ENCODE results near the gene CACNA1C.

The CACNA1C gene

GRCh38 chr12:2208837-2209635 is 156.2 kb downstream of the CACNA1C start:
- peaks cover 0 to 3% (median 0%) of the 10 kb centered on the region in 5 donors for H3K4me1 ChIP-seq (ENCODE audit: control insufficient read depth in 5 of 5, insufficient read depth in 5 of 5, low read length in 5 of 5)

GRCh38 chr12:2211119-2211518 is 158.3 kb downstream of the CACNA1C start:
- H3K27me3 ChIP-seq (ENCODE audit: control insufficient read depth in 5 of 5, insufficient read depth in 4 of 5, low read length in 5 of 5): peaks cover 0 to 8% (median 7%) of the 10 kb centered on the region in 5 donors
- no peaks in the 10 kb centered on the region for H3K36me3 ChIP-seq (ENCODE audit: control insufficient read depth in 5 of 5, insufficient read depth in 5 of 5, low read length in 5 of 5)
- H3K4me1 ChIP-seq (ENCODE audit: control insufficient read depth in 5 of 5, insufficient read depth in 5 of 5, low read length in 5 of 5): peaks cover 0 to 3% (median 0%) of the 10 kb centered on the region in 5 donors
- H3K4me3 ChIP-seq (ENCODE audit: low read depth in 1 of 5, low read length in 5 of 5): no peak overlapping the region
- no peak overlapping the region for H3K27ac ChIP-seq (ENCODE audit: low read depth, low read length)
- no peaks in the 10 kb centered on the region for H3K9me3 ChIP-seq (ENCODE audit: control insufficient read depth in 5 of 5, low read length in 5 of 5)
- H3K9ac ChIP-seq (ENCODE audit: low read length in 5 of 5): no peak overlapping the region

More at GRCh38 chr12:2208837-2209635, 156.2 kb downstream of the CACNA1C start:
- H3K9me3 ChIP-seq (ENCODE audit: control insufficient read depth in 5 of 5, low read length in 5 of 5): no peaks in the 10 kb centered on the region
- H3K4me3 ChIP-seq (ENCODE audit: low read depth in 1 of 5, low read length in 5 of 5): no peak overlapping the region
- peaks cover 0 to 8% (median 6%) of the 10 kb centered on the region in 5 donors for H3K27me3 ChIP-seq (ENCODE audit: control insufficient read depth in 5 of 5, insufficient read depth in 4 of 5, low read length in 5 of 5)
- H3K9ac ChIP-seq (ENCODE audit: low read length in 5 of 5): no peak overlapping the region
- H3K36me3 ChIP-seq (ENCODE audit: control insufficient read depth in 5 of 5, insufficient read depth in 5 of 5, low read length in 5 of 5): no peaks in the 10 kb centered on the region
- H3K27ac ChIP-seq (ENCODE audit: low read depth, low read length): no peak overlapping the region

- peaks cover 0 to 8% (median 7%) of the 10 kb centered on the region in 5 donors for H3K27me3 ChIP-seq (ENCODE audit: control insufficient read depth in 5 of 5, insufficient read depth in 4 of 5, low read length in 5 of 5)
- H3K9ac ChIP-seq (ENCODE audit: low read length in 5 of 5): no peak overlapping the region
- no peak overlapping the region for H3K27ac ChIP-seq (ENCODE audit: low read depth, low read length)
- H3K4me3 ChIP-seq (ENCODE audit: low read depth in 1 of 5, low read length in 5 of 5): no peak overlapping the region
- peaks cover 0 to 3% (median 0%) of the 10 kb centered on the region in 5 donors for H3K4me1 ChIP-seq (ENCODE audit: control insufficient read depth in 5 of 5, insufficient read depth in 5 of 5, low read length in 5 of 5)
- H3K36me3 ChIP-seq (ENCODE audit: control insufficient read depth in 5 of 5, insufficient read depth in 5 of 5, low read length in 5 of 5): no peaks in the 10 kb centered on the region
- no peaks in the 10 kb centered on the region for H3K9me3 ChIP-seq (ENCODE audit: control insufficient read depth in 5 of 5, low read length in 5 of 5)
Measured at GRCh38 chr12:2212537-2212936, 159.8 kb downstream of the CACNA1C start.

GRCh38 chr12:2212971-2213869 is 160.4 kb downstream of the CACNA1C start:
- Histone ChIP-seq H3K4me1 (ENCODE audit: control insufficient read depth in 5 of 5, insufficient read depth in 5 of 5, low read length in 5 of 5) (peaks cover 0 to 3% (median 0%) of the 10 kb centered on the region in 5 donors), H3K4me3 (ENCODE audit: low read depth in 1 of 5, low read length in 5 of 5) (no peak overlapping the region), H3K9ac (ENCODE audit: low read length in 5 of 5) (no peak overlapping the region)

GRCh38 chr12:2214411-2214810 is 161.6 kb downstream of the CACNA1C start:
- Histone ChIP-seq H3K4me1 (ENCODE audit: control insufficient read depth in 5 of 5, insufficient read depth in 5 of 5, low read length in 5 of 5) (peaks cover 0 to 3% (median 0%) of the 10 kb centered on the region in 5 donors), H3K27ac (ENCODE audit: low read depth, low read length) (no peak overlapping the region), H3K36me3 (ENCODE audit: control insufficient read depth in 5 of 5, insufficient read depth in 5 of 5, low read length in 5 of 5) (no peaks in the 10 kb centered on the region), H3K4me3 (ENCODE audit: low read depth in 1 of 5, low read length in 5 of 5) (no peak overlapping the region), H3K9ac (ENCODE audit: low read length in 5 of 5) (no peak overlapping the region), H3K27me3 (ENCODE audit: control insufficient read depth in 5 of 5, insufficient read depth in 4 of 5, low read length in 5 of 5) (peaks cover 0 to 8% (median 6%) of the 10 kb centered on the region in 5 donors), H3K9me3 (ENCODE audit: control insufficient read depth in 5 of 5, low read length in 5 of 5) (no peaks in the 10 kb centered on the region)

More at GRCh38 chr12:2212971-2213869, 160.4 kb downstream of the CACNA1C start:
- Histone ChIP-seq H3K36me3 (ENCODE audit: control insufficient read depth in 5 of 5, insufficient read depth in 5 of 5, low read length in 5 of 5) (no peaks in the 10 kb centered on the region), H3K9me3 (ENCODE audit: control insufficient read depth in 5 of 5, low read length in 5 of 5) (no peaks in the 10 kb centered on the region), H3K27me3 (ENCODE audit: control insufficient read depth in 5 of 5, insufficient read depth in 4 of 5, low read length in 5 of 5) (peaks cover 0 to 8% (median 7%) of the 10 kb centered on the region in 5 donors), H3K27ac (ENCODE audit: low read depth, low read length) (no peak overlapping the region)

GRCh38 chr12:2215709-2216560 is 163.1 kb downstream of the CACNA1C start:
- Histone ChIP-seq H3K36me3 (ENCODE audit: control insufficient read depth in 5 of 5, insufficient read depth in 5 of 5, low read length in 5 of 5) (no peaks in the 10 kb centered on the region), H3K9me3 (ENCODE audit: control insufficient read depth in 5 of 5, low read length in 5 of 5) (no peaks in the 10 kb centered on the region), H3K9ac (ENCODE audit: low read length in 5 of 5) (no peak overlapping the region), H3K4me1 (ENCODE audit: control insufficient read depth in 5 of 5, insufficient read depth in 5 of 5, low read length in 5 of 5) (peaks cover 0 to 3% (median 0%) of the 10 kb centered on the region in 5 donors), H3K27ac (ENCODE audit: low read depth, low read length) (no peak overlapping the region), H3K4me3 (ENCODE audit: low read depth in 1 of 5, low read length in 5 of 5) (no peak overlapping the region), H3K27me3 (ENCODE audit: control insufficient read depth in 5 of 5, insufficient read depth in 4 of 5, low read length in 5 of 5) (peaks cover 0 to 8% (median 6%) of the 10 kb centered on the region in 5 donors)

GRCh38 chr12:2218706-2219105 is 165.9 kb downstream of the CACNA1C start:
- Histone ChIP-seq H3K4me3 (ENCODE audit: low read depth in 1 of 5, low read length in 5 of 5) (no peak overlapping the region), H3K9me3 (ENCODE audit: control insufficient read depth in 5 of 5, low read length in 5 of 5) (no peaks in the 10 kb centered on the region), H3K36me3 (ENCODE audit: control insufficient read depth in 5 of 5, insufficient read depth in 5 of 5, low read length in 5 of 5) (no peaks in the 10 kb centered on the region), H3K9ac (ENCODE audit: low read length in 5 of 5) (no peak overlapping the region), H3K4me1 (ENCODE audit: control insufficient read depth in 5 of 5, insufficient read depth in 5 of 5, low read length in 5 of 5) (peaks cover 0 to under 1% (median 0%) of the 10 kb centered on the region in 5 donors), H3K27me3 (ENCODE audit: control insufficient read depth in 5 of 5, insufficient read depth in 4 of 5, low read length in 5 of 5) (peaks cover 0 to 5% (median 3%) of the 10 kb centered on the region in 5 donors), H3K27ac (ENCODE audit: low read depth, low read length) (no peak overlapping the region)

GRCh38 chr12:2221030-2221621 is 168.3 kb downstream of the CACNA1C start:
- Histone ChIP-seq H3K4me1 (ENCODE audit: control insufficient read depth in 5 of 5, insufficient read depth in 5 of 5, low read length in 5 of 5) (no peaks in the 10 kb centered on the region), H3K27me3 (ENCODE audit: control insufficient read depth in 5 of 5, insufficient read depth in 4 of 5, low read length in 5 of 5) (no peaks in the 10 kb centered on the region), H3K36me3 (ENCODE audit: control insufficient read depth in 5 of 5, insufficient read depth in 5 of 5, low read length in 5 of 5) (no peaks in the 10 kb centered on the region), H3K9me3 (ENCODE audit: control insufficient read depth in 5 of 5, low read length in 5 of 5) (no peaks in the 10 kb centered on the region), H3K9ac (ENCODE audit: low read length in 5 of 5) (no peak overlapping the region), H3K27ac (ENCODE audit: low read depth, low read length) (no peak overlapping the region), H3K4me3 (ENCODE audit: low read depth in 1 of 5, low read length in 5 of 5) (no peak overlapping the region)

GRCh38 chr12:2222691-2223090 is 169.9 kb downstream of the CACNA1C start:
- Histone ChIP-seq H3K36me3 (ENCODE audit: control insufficient read depth in 5 of 5, insufficient read depth in 5 of 5, low read length in 5 of 5) (no peaks in the 10 kb centered on the region), H3K27ac (ENCODE audit: low read depth, low read length) (no peak overlapping the region), H3K4me3 (ENCODE audit: low read depth in 1 of 5, low read length in 5 of 5) (no peak overlapping the region), H3K27me3 (ENCODE audit: control insufficient read depth in 5 of 5, insufficient read depth in 4 of 5, low read length in 5 of 5) (no peaks in the 10 kb centered on the region), H3K9me3 (ENCODE audit: control insufficient read depth in 5 of 5, low read length in 5 of 5) (no peaks in the 10 kb centered on the region), H3K4me1 (ENCODE audit: control insufficient read depth in 5 of 5, insufficient read depth in 5 of 5, low read length in 5 of 5) (no peaks in the 10 kb centered on the region), H3K9ac (ENCODE audit: low read length in 5 of 5) (no peak overlapping the region)
